VCaP (cell line): Measurements from ENCODE around the gene GATA5.

Experiments used
- H3K27ac ChIP-seq: fragments of 450-650 bp; 2 replicates; pipeline ENCODE4 v1.5.1; 2017
- CTCF ChIP-seq: fragments of 450-650 bp; conservative IDR thresholded peaks from 2 replicates; pipeline ENCODE4 v1.5.1; 2017; ENCODE audit warnings: mild to moderate bottlenecking, moderate library complexity

Gene GATA5

DNA sequence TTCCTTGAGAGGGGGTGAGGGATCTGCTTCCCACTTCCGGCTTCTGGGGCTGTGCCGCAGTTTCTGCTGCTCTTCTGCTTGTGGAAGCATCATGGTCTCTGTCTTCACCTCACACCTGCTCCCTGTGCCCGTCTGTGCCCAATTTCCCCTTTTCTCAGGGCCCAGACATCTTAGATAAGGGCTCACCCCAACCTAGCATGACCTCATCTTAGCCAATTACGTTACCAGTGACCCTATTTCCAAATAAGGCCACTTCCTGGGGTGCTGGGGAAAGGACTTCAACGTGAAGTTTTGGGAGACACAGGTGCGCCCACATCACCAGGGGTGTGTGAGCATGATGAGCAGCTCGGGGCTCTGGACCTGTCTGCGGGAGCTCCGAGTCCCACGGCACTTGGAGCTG, 27.8 kb downstream of the GATA5 start:
- no peak for TF ChIP-seq CTCF
- H3K27ac ChIP-seq: no peak overlapping the region

- no peak overlapping the region for H3K27ac ChIP-seq
- no peak for TF ChIP-seq CTCF
These were observed 28.6 kb downstream of the GATA5 start for GRCh38 chr20:62446888-62447869.

DNA sequence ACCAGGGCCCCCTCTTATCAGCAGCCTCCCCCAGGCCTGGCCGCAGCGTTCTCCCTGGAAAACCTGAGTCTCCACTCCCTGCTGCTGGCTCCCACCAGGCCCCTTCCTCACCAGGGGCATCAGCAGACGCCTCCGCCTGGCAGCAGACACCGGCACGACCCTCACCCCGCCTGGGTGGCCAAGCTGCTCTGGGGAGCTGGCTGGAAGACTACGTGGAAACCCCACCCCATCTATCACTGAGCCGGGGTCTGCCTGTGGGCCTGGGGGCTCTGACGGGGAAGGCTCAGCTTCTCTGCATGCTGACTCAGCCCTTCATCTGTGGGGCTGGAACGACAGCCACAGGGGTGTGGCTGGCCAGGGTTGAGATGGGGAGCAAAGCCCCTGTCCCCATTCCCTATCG, 29.3 kb downstream of the GATA5 start:
- H3K27ac ChIP-seq: no peak overlapping the region

DNA sequence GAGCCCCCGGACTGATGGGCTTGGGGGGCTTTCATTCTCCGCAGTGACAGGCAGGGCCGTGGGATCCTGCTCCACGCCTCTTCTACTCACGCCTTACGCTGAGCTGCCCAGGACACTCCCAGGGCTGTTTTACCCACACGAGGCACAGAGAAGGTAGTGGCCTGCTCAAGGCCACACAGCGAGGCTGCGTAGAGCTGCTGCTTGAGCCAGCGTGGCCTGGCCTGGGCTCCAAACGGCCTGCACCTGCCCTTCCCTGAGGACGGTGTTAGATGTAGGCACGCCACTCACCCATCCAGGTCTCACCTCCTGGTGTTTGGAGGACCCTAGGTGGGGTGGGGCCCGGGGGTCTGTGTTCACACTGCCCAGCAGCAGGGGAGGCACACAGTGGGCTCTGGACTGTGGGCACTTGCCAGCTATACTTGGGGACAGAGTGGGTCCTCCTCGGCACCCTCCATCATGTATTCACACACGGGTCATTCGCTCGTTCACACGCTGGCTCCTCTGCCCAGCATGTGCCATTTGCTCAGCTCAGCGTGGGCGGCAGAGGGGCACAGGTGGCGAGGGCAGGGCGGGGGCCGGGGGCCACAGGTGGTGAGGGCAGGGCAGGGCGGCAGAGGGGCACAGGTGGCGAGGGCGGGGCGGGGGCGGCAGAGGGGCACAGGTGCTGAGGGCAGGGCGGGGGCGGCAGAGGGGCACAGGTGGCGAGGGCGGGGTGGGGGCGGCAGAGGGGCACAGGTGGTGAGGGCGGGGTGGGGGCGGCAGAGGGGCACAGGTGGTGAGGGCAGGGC, 30.0 kb downstream of the GATA5 start:
- no peak overlapping the region for H3K27ac ChIP-seq
- TF ChIP-seq CTCF: no peak

More for the DNA sequence above, 29.3 kb downstream of the GATA5 start:
- TF ChIP-seq CTCF: no peak

- no peak overlapping the region for H3K27ac ChIP-seq
- no peak for TF ChIP-seq CTCF
These were observed 31.5 kb downstream of the GATA5 start for GRCh38 chr20:62444286-62444685.

DNA sequence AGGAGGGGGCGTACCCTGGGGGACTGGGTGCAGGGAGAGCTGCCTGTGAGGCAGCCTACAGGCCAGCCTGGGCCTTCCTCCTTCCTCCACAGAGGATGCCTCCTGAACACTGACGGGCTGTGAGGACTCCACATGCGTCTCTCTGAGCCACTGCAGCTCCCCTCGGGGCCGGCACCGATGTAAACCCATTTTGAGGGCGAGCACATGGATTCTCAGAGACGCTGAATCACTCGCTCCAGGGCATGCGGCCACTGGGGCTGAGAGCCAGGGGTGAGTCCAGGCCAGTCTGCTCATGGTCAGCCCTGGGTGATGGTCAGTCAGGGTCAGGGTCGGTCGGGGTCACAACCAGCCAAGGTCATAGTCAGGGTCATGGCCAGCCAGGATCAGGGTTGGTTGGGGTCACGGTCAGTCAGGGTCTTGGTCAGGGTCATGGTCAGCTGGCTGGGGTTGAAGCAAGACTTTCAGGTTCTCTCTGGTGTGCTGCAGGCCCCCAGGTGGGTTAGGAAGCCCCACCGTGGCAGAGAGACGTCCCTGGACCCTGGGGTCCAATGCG, 33.7 kb downstream of the GATA5 start:
- H3K27ac ChIP-seq: no peak overlapping the region
- no peak for TF ChIP-seq CTCF

DNA sequence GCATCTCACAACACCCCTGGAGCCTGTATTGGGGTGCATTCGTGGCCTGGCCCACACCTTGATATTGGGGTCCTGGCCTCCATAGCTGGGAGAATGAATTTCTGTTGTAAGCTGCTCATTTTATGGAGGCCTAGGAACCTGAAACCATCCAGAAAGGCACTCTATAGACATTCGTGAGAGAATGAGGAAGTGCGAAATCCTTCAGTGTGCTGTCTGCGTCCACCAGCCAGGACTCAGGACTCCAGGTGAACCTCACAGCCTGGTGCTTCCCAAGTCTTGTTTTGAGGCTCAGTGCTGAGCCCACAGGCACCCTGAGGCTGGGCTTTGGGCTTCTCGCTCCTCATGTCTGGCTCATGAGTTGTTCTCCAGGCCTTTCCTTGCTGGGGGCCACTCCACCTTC, 36.6 kb downstream of the GATA5 start:
- no peak overlapping the region for H3K27ac ChIP-seq
- TF ChIP-seq CTCF: no peak
